GM19099 (cell line): ENCODE measurements around the gene DZIP1L.

Experiments
- POLR2A ChIP-seq: IDR thresholded peaks from 3 replicates; pipeline ENCODE4 v1.6.1; 2011; ENCODE audit warnings: low read depth; ENCODE audit not compliant: insufficient read length; ENCODE audit errors: extremely low read depth

Gene DZIP1L

DNA sequence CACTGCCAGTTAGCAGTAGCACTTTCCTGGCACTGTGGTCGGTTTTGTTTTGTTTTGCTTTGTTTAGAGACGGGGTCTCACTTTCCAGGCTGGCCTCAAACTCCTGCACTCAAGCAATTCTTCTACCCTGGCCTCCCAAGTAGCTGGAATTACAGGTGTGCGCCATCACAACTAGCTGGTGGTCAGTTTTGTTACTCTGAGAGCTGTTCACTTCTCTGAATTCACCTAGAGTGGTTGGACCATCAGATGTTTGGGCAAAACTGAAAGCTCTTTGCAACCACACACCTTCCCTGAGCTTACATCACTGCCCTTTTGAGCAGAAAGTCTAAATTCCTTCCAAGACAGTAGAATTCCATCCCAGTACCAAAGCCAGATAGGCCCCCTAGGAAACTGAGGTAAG lies 82.8 kb downstream of the DZIP1L start:
- no peak for TF ChIP-seq POLR2A

DNA sequence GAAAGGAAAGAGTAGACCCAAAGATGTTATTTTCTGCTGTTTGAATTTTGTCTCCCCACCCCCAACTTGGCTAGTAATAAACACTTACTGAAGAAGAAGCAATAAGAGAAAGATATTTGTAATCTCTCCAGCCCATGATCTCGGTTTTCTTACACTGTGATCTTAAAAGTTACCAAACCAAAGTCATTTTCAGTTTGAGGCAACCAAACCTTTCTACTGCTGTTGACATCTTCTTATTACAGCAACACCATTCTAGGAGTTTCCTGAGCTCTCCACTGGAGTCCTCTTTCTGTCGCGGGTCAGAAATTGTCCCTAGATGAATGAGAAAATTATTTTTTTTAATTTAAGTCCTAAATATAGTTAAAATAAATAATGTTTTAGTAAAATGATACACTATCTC lies 83.9 kb downstream of the DZIP1L start:
- no peak for TF ChIP-seq POLR2A

DNA sequence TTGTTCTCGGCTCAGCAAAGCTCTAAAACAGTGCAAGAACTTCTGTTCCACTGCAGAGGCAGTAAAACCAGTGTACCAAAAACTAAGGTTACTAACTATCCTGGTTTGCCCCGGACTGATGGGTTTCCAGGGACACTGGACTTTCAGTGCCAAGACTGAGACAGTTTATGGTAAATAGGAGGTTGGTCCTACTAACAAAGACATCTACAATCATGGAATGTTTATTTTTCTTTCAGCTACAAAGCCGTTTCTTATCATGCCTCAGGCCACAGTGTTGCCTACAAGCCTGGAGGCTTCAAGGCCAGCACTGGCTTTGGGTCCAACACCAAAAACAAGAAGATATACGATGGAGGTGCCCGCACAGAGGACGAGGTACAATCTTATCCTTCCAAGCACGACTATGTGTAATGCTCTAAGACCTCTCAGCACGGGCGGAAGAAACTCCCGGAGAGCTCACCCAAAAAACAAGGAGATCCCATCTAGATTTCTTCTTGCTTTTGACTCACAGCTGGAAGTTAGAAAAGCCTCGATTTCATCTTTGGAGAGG lies 84.6 kb downstream of the DZIP1L start:
- TF ChIP-seq POLR2A, result no peak

DNA sequence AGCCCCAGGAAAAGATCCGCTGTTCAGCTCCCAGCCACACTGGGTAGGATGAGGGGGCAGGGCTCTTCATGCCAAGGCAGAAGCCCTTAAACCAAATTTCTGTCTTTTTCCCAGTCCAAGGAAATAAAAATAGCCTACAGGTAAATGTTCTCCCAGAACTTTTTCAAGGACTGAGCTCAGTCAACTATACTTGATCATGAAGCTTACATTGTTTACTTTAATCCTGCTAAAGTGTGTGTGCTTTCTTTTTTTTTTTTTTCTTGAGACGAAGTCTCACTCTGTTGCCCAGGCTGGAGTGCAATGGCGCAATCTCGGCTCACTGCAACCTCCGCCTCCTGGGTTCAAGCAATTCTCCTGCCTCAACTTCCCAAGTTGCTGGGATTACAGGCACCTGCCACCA lies 87.6 kb downstream of the DZIP1L start:
- no peak for TF ChIP-seq POLR2A

DNA sequence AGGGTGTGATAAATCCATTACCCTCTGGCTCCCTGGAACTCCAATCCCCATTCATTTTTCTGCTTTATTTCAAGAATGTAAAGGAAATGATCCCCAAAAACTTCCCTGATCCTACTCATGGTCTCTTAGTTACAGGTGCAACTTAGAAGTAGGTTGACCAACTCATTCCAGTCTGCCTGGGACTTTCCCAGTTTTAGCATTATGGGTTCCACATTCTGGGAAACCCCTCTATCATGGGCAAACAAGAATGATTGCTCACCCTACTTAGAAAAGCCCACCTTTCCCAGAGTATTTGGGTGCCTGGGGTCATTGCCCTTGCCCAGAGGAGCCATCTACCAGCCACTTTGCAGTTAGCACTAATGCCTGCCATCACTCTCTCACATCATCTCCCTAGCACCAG lies 89.9 kb downstream of the DZIP1L start:
- no peak for TF ChIP-seq POLR2A

DNA sequence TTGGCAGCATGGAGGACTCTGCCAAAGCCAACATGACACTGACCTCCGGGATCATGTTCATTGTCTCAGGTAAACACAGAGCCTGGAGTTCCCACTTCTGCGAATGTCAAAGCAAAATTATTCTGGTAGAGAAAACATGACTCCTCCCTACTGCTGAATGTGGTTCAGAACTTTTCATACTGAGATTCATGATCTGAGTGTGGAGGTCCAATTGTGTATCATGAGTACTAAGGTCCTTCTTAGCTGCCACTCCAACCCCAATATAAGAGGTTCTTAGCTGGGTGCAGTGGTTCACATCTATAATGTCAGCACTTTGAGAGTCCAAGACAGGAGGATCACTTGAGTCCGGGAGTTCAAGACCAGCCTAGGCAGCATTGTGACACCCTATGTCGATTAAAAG lies 91.7 kb downstream of the DZIP1L start:
- TF ChIP-seq POLR2A, result no peak

DNA sequence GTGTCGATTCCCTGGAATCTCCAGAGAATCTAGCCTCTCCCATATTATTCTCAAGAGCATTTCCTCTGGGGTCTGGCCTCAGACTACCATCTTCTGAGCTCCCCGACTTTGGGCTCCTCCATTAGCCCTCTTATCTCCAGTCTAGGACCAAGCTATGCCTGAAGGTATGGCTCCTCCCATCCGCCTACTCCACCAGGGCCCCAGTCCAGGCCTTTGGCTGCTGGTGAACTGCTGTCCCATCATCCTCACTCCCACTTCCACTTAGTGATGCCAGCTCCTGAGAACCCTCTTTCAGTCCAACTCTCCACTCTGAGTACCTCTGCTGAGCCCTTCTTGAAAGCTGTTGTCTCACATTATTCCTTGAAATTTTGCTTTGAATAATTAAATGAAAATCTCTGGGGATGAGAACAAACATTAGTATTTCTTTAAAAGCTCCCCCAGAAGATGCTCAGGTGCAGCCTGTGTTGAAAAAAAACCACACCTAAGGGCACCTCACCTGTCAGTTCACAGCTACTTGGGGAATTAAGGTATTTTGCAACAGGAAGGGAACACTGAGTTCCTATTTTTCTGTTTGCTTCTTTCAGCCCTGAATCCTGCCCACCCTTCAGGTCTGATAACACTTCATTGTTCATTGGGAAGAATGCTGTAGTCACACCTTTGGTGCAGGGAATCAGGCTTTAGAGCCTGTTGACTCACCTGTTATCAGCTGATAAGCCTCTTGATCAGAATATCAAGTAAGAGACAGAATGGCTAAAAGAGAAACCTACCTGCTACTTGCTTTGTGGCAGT lies 95.9 kb downstream of the DZIP1L start:
- TF ChIP-seq POLR2A, result no peak

DNA sequence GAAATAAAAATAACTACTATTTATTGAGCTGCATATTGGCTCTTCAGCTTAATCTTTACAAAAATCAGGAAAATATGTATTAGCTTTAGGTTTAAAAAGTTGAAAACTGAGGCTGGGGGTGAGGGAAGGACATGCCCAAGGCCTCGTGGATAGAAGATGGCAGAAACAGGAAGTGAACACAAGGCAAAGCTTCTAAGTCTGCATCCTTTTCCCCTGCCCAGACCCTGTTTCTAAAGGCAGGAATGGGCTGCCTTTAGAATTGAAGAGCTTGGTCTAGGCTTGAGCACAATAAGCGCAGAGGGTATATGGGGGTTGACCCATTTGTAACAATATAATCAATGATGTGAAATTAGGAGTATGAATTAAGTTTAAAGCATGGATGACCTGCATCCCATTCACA lies 99.3 kb downstream of the DZIP1L start:
- TF ChIP-seq POLR2A, result no peak

DNA sequence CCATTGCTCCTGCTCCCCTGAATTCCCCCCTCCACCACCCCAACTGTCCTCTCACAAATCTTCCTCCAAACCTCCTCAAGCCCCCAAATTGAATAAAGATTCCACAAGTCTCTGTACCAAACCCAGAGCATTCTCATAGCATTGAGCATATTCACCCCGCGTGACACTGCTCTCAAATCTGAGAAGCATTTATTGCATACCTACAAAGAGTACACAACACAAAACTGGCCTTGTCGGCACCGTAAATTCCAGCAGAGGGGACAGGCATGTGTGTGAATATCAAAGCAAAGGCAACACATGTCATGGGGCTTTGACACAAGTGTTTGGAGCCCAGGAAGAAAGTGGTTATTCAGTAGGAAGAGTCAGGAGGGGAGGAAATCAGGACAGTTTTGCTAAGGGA lies 102.9 kb downstream of the DZIP1L start:
- TF ChIP-seq POLR2A, result no peak
